ENCODE results near the gene GPR153. TPM values are rescaled to one million over a fixed set of nuclear protein-coding genes. Genes with fewer than 3 reads are reported as not detected.
A peak's percentile ranks its signal among the peaks of the same experiment; 100 is the strongest.

The GPR153 gene
- total and polyA plus RNA-seq, 2 experiments from 2014 or later, result 0.69 to 8.0 TPM

DNA sequence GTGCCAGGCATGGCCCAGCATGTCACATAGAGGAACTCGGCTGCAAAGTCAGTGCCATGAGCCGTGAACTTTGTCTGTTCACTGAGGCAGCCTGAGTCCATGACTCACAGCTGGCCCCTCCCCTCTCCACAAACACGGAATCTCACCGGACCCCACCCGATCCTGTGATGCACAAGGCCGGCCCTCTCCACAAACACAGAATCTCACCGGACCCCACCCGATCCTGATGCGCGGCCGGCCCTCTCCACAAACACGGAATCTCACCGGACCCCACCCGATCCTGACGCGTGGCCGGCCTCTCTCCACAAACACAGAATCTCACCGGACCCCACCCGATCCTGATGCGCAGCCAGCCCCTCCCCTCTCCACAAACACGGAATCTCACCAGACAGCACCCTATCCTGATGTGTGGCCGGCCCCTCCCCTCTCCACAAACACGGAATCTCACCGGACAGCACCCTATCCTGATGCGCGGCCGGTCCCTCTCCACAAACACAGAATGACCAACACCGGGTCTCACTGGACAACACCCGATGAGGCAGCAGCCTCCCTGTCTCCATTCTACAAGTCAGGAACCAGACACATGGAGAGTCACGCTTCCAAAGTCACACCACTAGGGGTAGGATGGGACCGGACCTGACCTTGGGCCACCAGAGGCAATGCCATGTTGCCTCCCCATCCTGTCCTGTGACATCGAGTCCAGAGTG lies 39.6 kb upstream of the GPR153 start:
- TF ChIP-seq EZH2 (IDR thresholded peaks at IDR 0.05; ENCODE audit: insufficient read depth, poor library complexity, severe bottlenecking) (no peak), EZH2phosphoT487 (IDR thresholded peaks at IDR 0.05; ENCODE audit: insufficient read depth, low read depth) (no peak)
- Histone ChIP-seq H3K79me2 (ENCODE audit: insufficient read depth) (no peaks in the 10 kb centered on the region), H4K20me1 (ENCODE audit: insufficient read depth) (no peaks in the 10 kb centered on the region), H3K9me3 (ENCODE audit: low read depth) (no peaks in the 10 kb centered on the region), H3K4me1 (ENCODE audit: insufficient read depth) (no peaks in the 10 kb centered on the region), H2AFZ (no peak overlapping the region), H3K27ac (no peak overlapping the region), H3K4me2 (ENCODE audit: unreplicated experiment) (no peak overlapping the region), H3K27me3 (replicated peaks; ENCODE audit: insufficient read depth) (no peaks in the 10 kb centered on the region), H3K36me3 (ENCODE audit: low read depth) (no peaks in the 10 kb centered on the region), H3K9ac (no peak overlapping the region), H3K4me3 (no peak overlapping the region), H3K9me2 (ENCODE audit: insufficient read depth) (no peaks in the 10 kb centered on the region), H3F3A (ENCODE audit: insufficient read depth) (no peaks in the 10 kb centered on the region)
- in situ Hi-C loops (cut with MboI), result no loop called here
- 82% methylated on average over 17 to 32 of the region's 32 CpGs for WGBS, 2 experiments (ENCODE audit: low coverage in 1 of 2, low lambda C conversion rate in 2 of 2, missing lambda C conversion rate in 2 of 2)
- DNase-seq, result peak; percentile 36

DNA sequence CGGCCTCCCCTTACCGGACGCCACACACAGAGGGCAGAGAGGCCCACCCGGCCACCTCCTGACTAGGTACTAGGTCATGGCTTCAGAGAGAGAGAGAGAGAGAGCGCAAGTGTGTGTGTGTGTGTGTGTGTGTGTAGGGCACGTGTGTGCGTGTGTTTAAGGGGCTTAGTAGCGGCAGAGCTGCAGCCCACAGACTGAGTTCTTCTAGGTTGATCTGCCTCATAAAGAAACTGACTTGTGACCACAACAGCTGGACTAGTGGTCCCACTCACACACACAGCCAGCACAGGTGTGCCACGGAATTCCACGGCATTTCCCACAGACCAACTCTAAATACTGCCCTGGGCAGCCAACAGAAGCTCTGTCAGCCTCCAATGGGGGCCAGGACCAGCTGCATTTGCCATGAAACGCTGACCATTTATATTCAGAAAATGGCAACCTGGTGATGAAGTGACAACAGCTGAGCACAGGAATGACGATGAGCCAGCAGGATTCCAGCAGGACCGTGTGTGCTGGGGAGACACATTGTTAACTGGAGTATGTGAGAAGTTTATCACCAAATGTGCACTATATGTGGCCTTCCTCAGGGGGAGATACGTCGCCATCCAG lies 38.8 kb upstream of the GPR153 start:
- TF ChIP-seq EZH2phosphoT487 (IDR thresholded peaks at IDR 0.05; ENCODE audit: insufficient read depth, low read depth), result no peak
- Histone ChIP-seq H3K4me3 (no peak overlapping the region), H3F3A (ENCODE audit: insufficient read depth) (no peaks in the 10 kb centered on the region), H4K20me1 (ENCODE audit: insufficient read depth) (no peaks in the 10 kb centered on the region), H3K36me3 (ENCODE audit: low read depth) (no peaks in the 10 kb centered on the region), H3K9ac (no peak overlapping the region), H3K27me3 (replicated peaks; ENCODE audit: insufficient read depth) (no peaks in the 10 kb centered on the region), H3K9me2 (ENCODE audit: insufficient read depth) (no peaks in the 10 kb centered on the region), H3K4me2 (ENCODE audit: unreplicated experiment) (no peak overlapping the region), H2AFZ (no peak overlapping the region), H3K79me2 (ENCODE audit: insufficient read depth) (no peaks in the 10 kb centered on the region), H3K4me1 (ENCODE audit: insufficient read depth) (no peaks in the 10 kb centered on the region), H3K27ac (no peak overlapping the region), H3K9me3 (ENCODE audit: low read depth) (no peaks in the 10 kb centered on the region)
- 97% methylated on average over 11 to 15 of the region's 15 CpGs for WGBS, 2 experiments (ENCODE audit: low coverage in 1 of 2, low lambda C conversion rate in 2 of 2, missing lambda C conversion rate in 2 of 2)
- no peak for DNase-seq
- in situ Hi-C loops (cut with MboI), result no loop called here

DNA sequence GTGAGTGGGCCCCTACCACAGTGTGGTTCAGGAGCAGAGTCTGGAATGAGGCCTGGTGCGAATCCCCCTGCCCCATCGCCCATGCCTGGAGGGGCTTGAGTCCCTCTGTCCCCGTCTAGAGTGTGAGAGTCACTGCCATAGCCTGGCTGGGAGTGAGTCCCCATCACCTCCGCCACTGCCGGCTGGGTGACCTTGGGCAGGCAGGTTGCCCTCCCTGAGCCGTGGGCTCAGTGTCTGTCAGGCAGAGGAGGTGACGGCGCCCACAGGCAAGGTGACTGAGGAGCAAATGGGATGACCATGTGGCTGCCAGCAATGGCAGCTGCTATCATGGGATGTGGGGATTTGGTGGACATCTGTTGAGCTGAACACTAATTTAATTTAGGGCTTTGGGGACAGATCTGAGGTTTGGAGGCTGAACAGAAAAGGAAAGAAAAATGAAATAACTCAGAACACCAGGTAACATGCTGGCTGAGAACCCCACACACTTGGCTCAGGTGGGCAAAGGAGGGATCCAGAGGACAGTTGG lies 38.1 kb upstream of the GPR153 start:
- Histone ChIP-seq H3K9me3 (ENCODE audit: low read depth) (no peaks in the 10 kb centered on the region), H3K4me1 (ENCODE audit: insufficient read depth) (no peaks in the 10 kb centered on the region), H3K27me3 (replicated peaks; ENCODE audit: insufficient read depth) (no peaks in the 10 kb centered on the region), H3F3A (ENCODE audit: insufficient read depth) (no peaks in the 10 kb centered on the region), H3K27ac (no peak overlapping the region), H4K20me1 (ENCODE audit: insufficient read depth) (no peaks in the 10 kb centered on the region), H3K4me3 (no peak overlapping the region), H3K79me2 (ENCODE audit: insufficient read depth) (no peaks in the 10 kb centered on the region), H2AFZ (no peak overlapping the region), H3K36me3 (ENCODE audit: low read depth) (no peaks in the 10 kb centered on the region), H3K9ac (no peak overlapping the region), H3K9me2 (ENCODE audit: insufficient read depth) (no peaks in the 10 kb centered on the region), H3K4me2 (ENCODE audit: unreplicated experiment) (no peak overlapping the region)
- in situ Hi-C loops (cut with MboI), result no loop called here
- TF ChIP-seq EZH2phosphoT487 (IDR thresholded peaks at IDR 0.05; ENCODE audit: insufficient read depth, low read depth), result no peak
- no peak for TF ChIP-seq EZH2 (IDR thresholded peaks at IDR 0.05; ENCODE audit: insufficient read depth, poor library complexity, severe bottlenecking)
- no peak for DNase-seq
- 97 to 98% methylated on average over 7 to 8 of the region's 8 CpGs for WGBS, 2 experiments (ENCODE audit: low coverage in 1 of 2, low lambda C conversion rate in 2 of 2, missing lambda C conversion rate in 2 of 2)

DNA sequence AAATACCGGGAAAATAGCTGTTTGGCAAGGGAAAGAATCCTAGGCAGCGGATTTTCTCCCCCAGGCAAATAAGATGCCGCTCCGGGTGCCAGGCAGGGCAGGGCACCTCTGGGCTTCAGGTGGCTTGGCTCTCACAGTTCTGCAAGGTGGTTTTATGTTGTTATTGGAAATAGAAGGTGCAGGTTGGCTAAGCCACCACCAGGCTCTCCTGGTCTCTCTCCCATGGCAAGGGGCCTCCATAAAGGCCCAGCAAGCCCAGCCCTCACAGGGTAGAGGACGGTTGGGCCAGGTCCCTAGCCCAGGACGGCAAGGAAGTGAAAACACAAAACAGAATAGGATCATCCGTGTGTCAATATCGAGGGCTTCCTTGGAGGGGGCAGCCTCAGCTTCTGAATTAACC lies 37.6 kb upstream of the GPR153 start:
- no peaks in the 10 kb centered on the region for H3F3A ChIP-seq (ENCODE audit: insufficient read depth)
- no peak overlapping the region for H3K27ac ChIP-seq
- H3K9me3 ChIP-seq (ENCODE audit: low read depth), result no peaks in the 10 kb centered on the region
- in situ Hi-C loops (cut with MboI), result no loop called here
- no peak for DNase-seq
- WGBS, 2 experiments (ENCODE audit: low coverage in 1 of 2, low lambda C conversion rate in 2 of 2, missing lambda C conversion rate in 2 of 2), result 90 to 91% methylated on average over 7 to 8 of the region's 8 CpGs
- H3K9ac ChIP-seq, result no peak overlapping the region
- H3K4me3 ChIP-seq, result no peak overlapping the region
- H2AFZ ChIP-seq, result no peak overlapping the region
- no peak overlapping the region for H3K4me2 ChIP-seq (ENCODE audit: unreplicated experiment)
- H3K27me3 ChIP-seq (replicated peaks; ENCODE audit: insufficient read depth), result no peaks in the 10 kb centered on the region
- no peaks in the 10 kb centered on the region for H3K4me1 ChIP-seq (ENCODE audit: insufficient read depth)
- no peaks in the 10 kb centered on the region for H3K36me3 ChIP-seq (ENCODE audit: low read depth)
- TF ChIP-seq EZH2phosphoT487 (IDR thresholded peaks at IDR 0.05; ENCODE audit: insufficient read depth, low read depth) (no peak), EZH2 (IDR thresholded peaks at IDR 0.05; ENCODE audit: insufficient read depth, poor library complexity, severe bottlenecking) (no peak)
- no peaks in the 10 kb centered on the region for H3K79me2 ChIP-seq (ENCODE audit: insufficient read depth)
- H4K20me1 ChIP-seq (ENCODE audit: insufficient read depth), result no peaks in the 10 kb centered on the region
- H3K9me2 ChIP-seq (ENCODE audit: insufficient read depth), result no peaks in the 10 kb centered on the region

All from GM23248 (cell line).